Nephron (organoid): ENCODE data around the gene ELMO3.

Experiments used
- H3K27ac Mint-ChIP-seq, 3 experiments: 2 replicates each; pipeline ENCODE4 v1.8.0; 2020; ENCODE audit warnings: mixed read lengths in 3 of 3, mild to moderate bottlenecking in 2 of 3, moderate library complexity in 1 of 3
- H3K27me3 Mint-ChIP-seq: 2 replicates; pipeline ENCODE4 v1.8.0; 2021; ENCODE audit warnings: low read depth, mild to moderate bottlenecking, moderate library complexity, mixed read lengths
- H3K36me3 Mint-ChIP-seq: 2 replicates; pipeline ENCODE4 v1.8.0; 2020; ENCODE audit warnings: low read depth, mixed read lengths
- H3K4me1 Mint-ChIP-seq: 2 replicates; pipeline ENCODE4 v1.8.0; 2020; ENCODE audit warnings: mixed read lengths
- H3K4me3 Mint-ChIP-seq, 3 experiments: 2 replicates each; pipeline ENCODE4 v1.8.0; 2020; ENCODE audit warnings: mild to moderate bottlenecking in 3 of 3, mixed read lengths in 3 of 3, moderate library complexity in 2 of 3
- H3K9me3 Mint-ChIP-seq: 2 replicates; pipeline ENCODE4 v1.8.0; 2020; ENCODE audit warnings: mixed read lengths
- TF ChIP-seq, protein P1 (sequence below), 3 experiments: fragments of 200-600 bp; sonication (generic); IDR thresholded peaks; one replicate each; pipeline ENCODE4 v1.5.0; 2021; ENCODE audit warnings: antibody characterized with exemption in 3 of 3; ENCODE audit not compliant: unreplicated experiment in 3 of 3

The ELMO3 gene

DNA sequence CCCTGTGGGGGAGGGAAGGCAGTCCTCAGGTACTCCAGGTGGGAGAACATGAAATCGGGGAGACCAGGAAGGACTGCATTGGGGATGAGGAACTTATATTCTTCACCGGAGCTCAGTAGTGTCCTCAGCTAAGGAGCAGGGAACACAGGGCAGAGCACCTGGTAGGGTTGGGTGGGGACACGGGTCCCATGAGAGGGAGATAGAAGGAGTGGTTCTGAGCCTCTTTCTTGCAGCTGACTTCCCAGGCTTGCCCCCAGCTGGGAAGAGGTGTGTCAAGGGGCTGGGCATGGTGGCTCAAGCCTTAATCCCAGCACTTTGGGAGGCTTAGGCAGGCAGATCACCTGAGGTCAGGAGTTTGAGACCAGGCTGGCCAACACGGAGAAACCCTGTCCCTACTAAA, 46.3 kb downstream of the ELMO3 start:
- Mint-ChIP-seq H3K9me3 (no peaks in the 10 kb centered on the region), H3K27me3 (peaks cover 21% of the 10 kb centered on the region), H3K27ac (peak overlapping the region; percentile 43 to 89 (median 68)), H3K36me3 (no peaks in the 10 kb centered on the region), H3K4me3 (peak overlapping the region; percentile 82 to 90 (median 89)), H3K4me1 (peaks cover 27% of the 10 kb centered on the region)
- TF ChIP-seq, protein P1, sequence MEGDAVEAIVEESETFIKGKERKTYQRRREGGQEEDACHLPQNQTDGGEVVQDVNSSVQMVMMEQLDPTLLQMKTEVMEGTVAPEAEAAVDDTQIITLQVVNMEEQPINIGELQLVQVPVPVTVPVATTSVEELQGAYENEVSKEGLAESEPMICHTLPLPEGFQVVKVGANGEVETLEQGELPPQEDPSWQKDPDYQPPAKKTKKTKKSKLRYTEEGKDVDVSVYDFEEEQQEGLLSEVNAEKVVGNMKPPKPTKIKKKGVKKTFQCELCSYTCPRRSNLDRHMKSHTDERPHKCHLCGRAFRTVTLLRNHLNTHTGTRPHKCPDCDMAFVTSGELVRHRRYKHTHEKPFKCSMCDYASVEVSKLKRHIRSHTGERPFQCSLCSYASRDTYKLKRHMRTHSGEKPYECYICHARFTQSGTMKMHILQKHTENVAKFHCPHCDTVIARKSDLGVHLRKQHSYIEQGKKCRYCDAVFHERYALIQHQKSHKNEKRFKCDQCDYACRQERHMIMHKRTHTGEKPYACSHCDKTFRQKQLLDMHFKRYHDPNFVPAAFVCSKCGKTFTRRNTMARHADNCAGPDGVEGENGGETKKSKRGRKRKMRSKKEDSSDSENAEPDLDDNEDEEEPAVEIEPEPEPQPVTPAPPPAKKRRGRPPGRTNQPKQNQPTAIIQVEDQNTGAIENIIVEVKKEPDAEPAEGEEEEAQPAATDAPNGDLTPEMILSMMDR (IDR thresholded peaks at IDR 0.05; ENCODE audit: unreplicated experiment in 3 of 3) = no peak

DNA sequence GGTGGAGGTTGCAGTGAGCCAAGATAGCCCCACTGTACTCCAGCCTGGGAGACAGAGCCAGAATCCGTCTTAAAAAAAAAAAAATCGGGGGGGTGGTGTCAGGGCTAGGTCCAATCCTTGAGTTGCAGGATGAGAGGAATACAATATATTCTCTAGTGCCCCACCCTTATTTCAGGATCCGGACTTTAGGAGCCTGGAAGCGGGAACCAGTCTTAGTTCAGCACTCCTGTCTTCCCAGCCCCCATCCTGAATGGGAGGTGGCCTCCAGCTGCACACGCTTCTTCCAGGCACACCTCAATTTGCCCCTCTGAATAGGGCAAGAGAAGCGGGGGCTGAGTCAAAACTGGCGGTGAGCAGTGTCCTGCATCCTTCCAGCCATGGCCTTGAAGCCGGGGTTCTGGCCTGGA, 46.7 kb downstream of the ELMO3 start:
- H3K4me3 Mint-ChIP-seq = peak overlapping the region; percentile 82 to 90 (median 89)
- H3K36me3 Mint-ChIP-seq = no peaks in the 10 kb centered on the region
- peaks cover 31% of the 10 kb centered on the region for H3K4me1 Mint-ChIP-seq
- peak overlapping the region; percentile 43 to 89 (median 68) for H3K27ac Mint-ChIP-seq
- TF ChIP-seq, protein P1 (IDR thresholded peaks at IDR 0.05; ENCODE audit: unreplicated experiment in 3 of 3) = no peak
- H3K27me3 Mint-ChIP-seq = peaks cover 24% of the 10 kb centered on the region
- no peaks in the 10 kb centered on the region for H3K9me3 Mint-ChIP-seq

DNA sequence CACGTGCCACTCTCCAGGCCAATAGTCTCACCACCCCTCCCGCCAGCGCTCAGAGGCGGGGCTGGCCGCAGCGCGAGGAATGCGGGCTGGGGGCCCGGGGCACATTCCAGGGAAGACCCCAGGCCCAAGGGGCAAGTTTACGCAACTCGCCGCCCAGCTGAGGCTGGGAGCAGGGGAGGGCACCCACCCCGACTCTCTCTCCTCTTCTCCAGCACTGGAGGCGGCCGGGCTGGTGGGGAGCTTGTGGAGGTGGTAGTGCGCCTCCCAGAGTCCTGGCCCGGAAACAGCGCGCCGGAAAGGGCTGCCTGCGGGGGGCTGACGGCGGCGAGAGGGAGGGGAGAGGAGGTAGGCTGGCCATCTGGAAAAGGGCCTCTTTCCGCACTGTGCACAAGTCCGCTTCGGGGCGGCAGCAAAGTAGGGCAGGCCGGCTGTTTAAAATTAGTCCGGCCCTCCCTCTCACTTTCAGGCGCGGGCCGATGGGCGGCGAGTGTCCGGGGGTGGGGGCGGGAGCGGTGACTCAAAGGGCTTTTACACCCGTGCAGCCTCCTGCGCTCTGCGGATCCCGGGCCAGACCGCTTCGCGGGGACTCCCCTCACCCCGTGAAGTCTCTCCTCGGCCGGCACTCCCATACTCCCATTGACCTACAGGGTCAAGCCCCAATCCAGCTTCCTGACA, 47.3 kb downstream of the ELMO3 start:
- Mint-ChIP-seq H3K4me3 (peak overlapping the region; percentile 87 to 90 (median 89)), H3K27ac (peak overlapping the region in 2 of 3 experiments; percentile 43 to 89), H3K9me3 (no peaks in the 10 kb centered on the region), H3K4me1 (peaks cover 34% of the 10 kb centered on the region), H3K27me3 (peaks cover 28% of the 10 kb centered on the region), H3K36me3 (no peaks in the 10 kb centered on the region)
- TF ChIP-seq, protein P1 (IDR thresholded peaks at IDR 0.05; ENCODE audit: unreplicated experiment in 3 of 3) = peak in 2 of 3 experiments; percentile 29 to 54

DNA sequence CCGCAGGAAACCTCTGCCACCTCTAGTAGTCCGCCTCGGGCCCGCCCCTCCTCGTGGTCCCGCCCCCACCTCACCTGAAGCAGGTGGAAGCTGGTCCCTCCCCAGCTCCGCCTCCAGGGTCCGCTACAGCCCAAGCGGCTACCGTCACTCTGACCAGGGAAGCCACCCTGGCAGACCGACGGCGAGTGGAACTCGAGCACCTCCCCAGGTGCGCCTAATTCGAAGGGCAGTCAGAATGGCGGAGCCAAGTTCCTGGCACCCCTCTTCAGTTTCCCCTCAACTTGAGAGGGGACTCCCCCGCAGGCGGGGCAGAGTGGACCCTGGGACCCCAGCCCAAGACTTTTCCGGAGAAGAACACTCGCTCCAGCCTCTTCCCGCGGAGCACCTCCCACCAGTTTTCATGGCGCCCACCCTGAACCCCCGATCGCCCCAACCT, 47.8 kb downstream of the ELMO3 start:
- TF ChIP-seq, protein P1 (IDR thresholded peaks at IDR 0.05; ENCODE audit: unreplicated experiment in 3 of 3) = no peak
- no peaks in the 10 kb centered on the region for H3K36me3 Mint-ChIP-seq
- H3K9me3 Mint-ChIP-seq = no peaks in the 10 kb centered on the region
- H3K4me1 Mint-ChIP-seq = peaks cover 34% of the 10 kb centered on the region
- peaks cover 28% of the 10 kb centered on the region for H3K27me3 Mint-ChIP-seq
- H3K27ac Mint-ChIP-seq = peak overlapping the region in 2 of 3 experiments; percentile 59 to 89
- H3K4me3 Mint-ChIP-seq = peak overlapping the region; percentile 87 to 90 (median 89)

GRCh38 chr16:67247192-67248072, 48.5 kb downstream of the ELMO3 start, which contains the start of gene FHOD1:
FHOD1 (minus strand) TSS chr16:67247481; CDS start chr16:67247410, 71 bp downstream.
- peak within 1 kb of the TSS; percentile 87 to 90 (median 89) for H3K4me3 Mint-ChIP-seq
- H3K9me3 Mint-ChIP-seq = no peaks in the 10 kb centered on the region
- peak within 1 kb of the TSS; percentile 46 to 89 (median 59) for H3K27ac Mint-ChIP-seq
- no peaks in the 10 kb centered on the region for H3K36me3 Mint-ChIP-seq
- H3K27me3 Mint-ChIP-seq = peaks cover 28% of the 10 kb centered on the region
- H3K4me1 Mint-ChIP-seq = peaks cover 34% of the 10 kb centered on the region
- TF ChIP-seq, protein P1 (IDR thresholded peaks at IDR 0.05; ENCODE audit: unreplicated experiment in 3 of 3) = no peak
